Stomach smooth muscle (tissue), 2 donors: ENCODE data around the gene AKNA.

Experiments used
- H3K27ac ChIP-seq: one replicate; pipeline ENCODE4 v1.7.0; 2013; ENCODE audit warnings: mild to moderate bottlenecking, low read length, inconsistent platforms
- H3K27me3 ChIP-seq, 2 donors: one replicate each; pipeline ENCODE4 v1.7.0; 2013; ENCODE audit warnings: low read length in 2 of 2; ENCODE audit not compliant: insufficient read depth in 2 of 2, control insufficient read depth in 1 of 2
- H3K36me3 ChIP-seq, 2 donors: one replicate each; pipeline ENCODE4 v1.7.0; 2013; ENCODE audit warnings: low read length in 2 of 2; ENCODE audit not compliant: control insufficient read depth in 2 of 2, insufficient read depth in 2 of 2
- H3K4me1 ChIP-seq: one replicate; pipeline ENCODE4 v1.7.0; 2013; ENCODE audit warnings: low read length; ENCODE audit not compliant: control insufficient read depth, insufficient read depth
- H3K4me3 ChIP-seq, 2 donors: one replicate each; pipeline ENCODE4 v1.7.0; 2013; ENCODE audit warnings: low read length in 2 of 2
- H3K9ac ChIP-seq, 2 donors: one replicate each; pipeline ENCODE4 v1.7.0; 2013; ENCODE audit warnings: low read length in 2 of 2, mild to moderate bottlenecking in 1 of 2
- H3K9me3 ChIP-seq, 2 donors: one replicate each; pipeline ENCODE4 v1.7.0; 2013; ENCODE audit warnings: low read length in 2 of 2; ENCODE audit not compliant: control insufficient read depth in 2 of 2
- donor health status: healthy.
- donor health status: Pancreatic carcinoma.

The AKNA gene

GRCh38 chr9:114344692-114345091 is 43.1 kb downstream of the AKNA start:
- Histone ChIP-seq H3K36me3 (peaks cover 35 to 63% of the 10 kb centered on the region in 2 donors), H3K4me1 (peaks cover 32% of the 10 kb centered on the region), H3K4me3 (no peak overlapping the region), H3K27ac (peak overlapping the region; percentile 88), H3K9ac (peak overlapping the region; percentile 34 to 43), H3K9me3 (no peaks in the 10 kb centered on the region), H3K27me3 (no peaks in the 10 kb centered on the region)

- Histone ChIP-seq H3K36me3 (peaks cover 34 to 63% of the 10 kb centered on the region in 2 donors), H3K9ac (peak overlapping the region; percentile 34 to 43), H3K27me3 (no peaks in the 10 kb centered on the region), H3K27ac (peak overlapping the region; percentile 88), H3K4me1 (peaks cover 27% of the 10 kb centered on the region), H3K9me3 (no peaks in the 10 kb centered on the region), H3K4me3 (no peak overlapping the region)
These were observed 43.6 kb downstream of the AKNA start for GRCh38 chr9:114344188-114344566.

GRCh38 chr9:114343471-114344187 is 44.2 kb downstream of the AKNA start:
- no peak overlapping the region for H3K4me3 ChIP-seq
- peaks cover 37 to 68% of the 10 kb centered on the region in 2 donors for H3K36me3 ChIP-seq
- H3K27me3 ChIP-seq: no peaks in the 10 kb centered on the region
- peak overlapping the region; percentile 88 for H3K27ac ChIP-seq
- peaks cover 22% of the 10 kb centered on the region for H3K4me1 ChIP-seq
- no peaks in the 10 kb centered on the region for H3K9me3 ChIP-seq
- peak overlapping the region; percentile 36 to 42 for H3K9ac ChIP-seq

GRCh38 chr9:114342755-114343440 is 44.9 kb downstream of the AKNA start:
- Histone ChIP-seq H3K27ac (peak overlapping the region; percentile 88), H3K4me1 (peaks cover 15% of the 10 kb centered on the region), H3K9me3 (no peaks in the 10 kb centered on the region), H3K9ac (no peak overlapping the region), H3K4me3 (no peak overlapping the region), H3K36me3 (peaks cover 44 to 70% of the 10 kb centered on the region in 2 donors), H3K27me3 (no peaks in the 10 kb centered on the region)

- no peak overlapping the region for H3K9ac ChIP-seq
- no peaks in the 10 kb centered on the region for H3K9me3 ChIP-seq
- peaks cover 10% of the 10 kb centered on the region for H3K4me1 ChIP-seq
- no peak overlapping the region for H3K4me3 ChIP-seq
- no peak overlapping the region for H3K27ac ChIP-seq
- H3K36me3 ChIP-seq: peaks cover 47 to 67% of the 10 kb centered on the region in 2 donors
- no peaks in the 10 kb centered on the region for H3K27me3 ChIP-seq
These were observed 45.8 kb downstream of the AKNA start for GRCh38 chr9:114341991-114342390.

GRCh38 chr9:114341152-114341830 is 46.5 kb downstream of the AKNA start:
- no peaks in the 10 kb centered on the region for H3K9me3 ChIP-seq
- H3K4me3 ChIP-seq: no peak overlapping the region
- H3K36me3 ChIP-seq: peaks cover 44 to 61% of the 10 kb centered on the region in 2 donors
- no peak overlapping the region for H3K9ac ChIP-seq
- no peak overlapping the region for H3K27ac ChIP-seq
- no peaks in the 10 kb centered on the region for H3K27me3 ChIP-seq
- H3K4me1 ChIP-seq: peaks cover 10% of the 10 kb centered on the region

GRCh38 chr9:114339130-114339908 is 48.5 kb downstream of the AKNA start:
- Histone ChIP-seq H3K27ac (no peak overlapping the region), H3K9me3 (no peaks in the 10 kb centered on the region), H3K36me3 (peaks cover 42 to 52% of the 10 kb centered on the region in 2 donors), H3K9ac (no peak overlapping the region), H3K4me3 (no peak overlapping the region), H3K27me3 (no peaks in the 10 kb centered on the region), H3K4me1 (peaks cover 9% of the 10 kb centered on the region)

- H3K9me3 ChIP-seq: no peaks in the 10 kb centered on the region
- H3K36me3 ChIP-seq: peaks cover 41 to 49% of the 10 kb centered on the region in 2 donors
- no peaks in the 10 kb centered on the region for H3K4me1 ChIP-seq
- no peak overlapping the region for H3K27ac ChIP-seq
- no peak overlapping the region for H3K9ac ChIP-seq
- no peaks in the 10 kb centered on the region for H3K27me3 ChIP-seq
- H3K4me3 ChIP-seq: no peak overlapping the region
These were observed 49.6 kb downstream of the AKNA start for GRCh38 chr9:114338187-114338586.

- Histone ChIP-seq H3K36me3 (peaks cover 36 to 39% of the 10 kb centered on the region in 2 donors), H3K9me3 (no peaks in the 10 kb centered on the region), H3K4me3 (no peak overlapping the region), H3K27me3 (no peaks in the 10 kb centered on the region), H3K4me1 (no peaks in the 10 kb centered on the region), H3K27ac (no peak overlapping the region), H3K9ac (no peak overlapping the region)
These were observed 50.9 kb downstream of the AKNA start for GRCh38 chr9:114336699-114337395.

GRCh38 chr9:114336157-114336556 is 51.6 kb downstream of the AKNA start:
- Histone ChIP-seq H3K36me3 (peaks cover 32 to 33% of the 10 kb centered on the region in 2 donors), H3K9ac (no peak overlapping the region), H3K9me3 (no peaks in the 10 kb centered on the region), H3K4me3 (no peak overlapping the region), H3K27ac (no peak overlapping the region), H3K4me1 (no peaks in the 10 kb centered on the region), H3K27me3 (no peaks in the 10 kb centered on the region)
